GM23338 (cell line): ENCODE measurements around the gene MKNK1. TPM values are rescaled to one million over a fixed set of nuclear protein-coding genes. Genes with fewer than 3 reads are reported as not detected.

Experiments
- ATAC-seq: fragments of 200-7000 bp; cut with Tn5 transposase; 3 replicates; pipeline ENCODE4 v1.9.1; 2020
- DNase-seq: peaks from one replicate; pipeline ENCODE4 v3.0.0-alpha.2; 2015; ENCODE audit warnings: low spot score
- H2AFZ ChIP-seq: fragments of 200-600 bp; sonication (generic); 2 replicates; pipeline ENCODE4 v1.8.0; 2016; ENCODE audit warnings: antibody characterized with exemption, mild to moderate bottlenecking, moderate library complexity
- H3F3A ChIP-seq: fragments of 200-600 bp; sonication (generic); replicated peaks from 2 replicates; pipeline ENCODE4 v1.8.0; 2017; ENCODE audit warnings: antibody characterized with exemption, mixed run types, low read depth
- H3K27ac ChIP-seq: fragments of 200-600 bp; sonication (generic); 2 replicates; pipeline ENCODE4 v1.6.1; 2016; ENCODE audit warnings: low read depth
- H3K27me3 ChIP-seq: fragments of 200-600 bp; sonication (generic); 2 replicates; pipeline ENCODE4 v1.8.0; 2016; ENCODE audit warnings: mild to moderate bottlenecking, mixed run types, moderate library complexity; ENCODE audit not compliant: insufficient read depth
- H3K36me3 ChIP-seq: fragments of 200-600 bp; sonication (generic); 2 replicates; pipeline ENCODE4 v1.8.0; 2016; ENCODE audit warnings: mild to moderate bottlenecking; ENCODE audit not compliant: insufficient read depth
- H3K4me1 ChIP-seq: fragments of 200-600 bp; sonication (generic); 2 replicates; pipeline ENCODE4 v1.8.0; 2016; ENCODE audit warnings: mild to moderate bottlenecking, moderate library complexity; ENCODE audit not compliant: insufficient read depth
- H3K4me2 ChIP-seq: fragments of 200-600 bp; sonication (generic); 2 replicates; pipeline ENCODE4 v1.7.1; 2017; ENCODE audit warnings: mixed run types
- H3K4me3 ChIP-seq: fragments of 200-600 bp; sonication (generic); 2 replicates; pipeline ENCODE4 v1.6.1; 2016; ENCODE audit warnings: mixed run types
- H3K79me2 ChIP-seq: fragments of 200-600 bp; sonication (generic); replicated peaks from 2 replicates; pipeline ENCODE4 v1.8.0; 2017; ENCODE audit warnings: mild to moderate bottlenecking; ENCODE audit not compliant: insufficient read depth
- H3K9me2 ChIP-seq: fragments of 200-600 bp; sonication (generic); 2 replicates; pipeline ENCODE4 v1.8.0; 2017; ENCODE audit not compliant: insufficient read depth
- H4K20me1 ChIP-seq: fragments of 200-600 bp; sonication (generic); replicated peaks from 2 replicates; pipeline ENCODE4 v1.8.0; 2017; ENCODE audit warnings: mild to moderate bottlenecking; ENCODE audit not compliant: insufficient read depth
- H3K27ac Mint-ChIP-seq: 2 replicates; pipeline ENCODE4 v1.8.0; 2020; ENCODE audit warnings: inconsistent platforms, mild to moderate bottlenecking, moderate library complexity, mixed read lengths
- H3K27me3 Mint-ChIP-seq: 3 replicates; pipeline ENCODE4 v1.8.0; 2022; ENCODE audit warnings: low read depth, mild to moderate bottlenecking, moderate library complexity, mixed read lengths, inconsistent platforms; ENCODE audit not compliant: insufficient read depth, poor library complexity
- H3K36me3 Mint-ChIP-seq: 3 replicates; pipeline ENCODE4 v1.8.0; 2021; ENCODE audit warnings: low read depth, mild to moderate bottlenecking, inconsistent platforms, moderate library complexity, mixed read lengths
- H3K4me1 Mint-ChIP-seq: 3 replicates; pipeline ENCODE4 v1.8.0; 2020; ENCODE audit warnings: mild to moderate bottlenecking, inconsistent platforms, mixed read lengths
- H3K4me3 Mint-ChIP-seq: 3 replicates; pipeline ENCODE4 v1.8.0; 2021; ENCODE audit warnings: moderate library complexity, mild to moderate bottlenecking, inconsistent platforms, mixed read lengths
- H3K9me3 Mint-ChIP-seq: 3 replicates; pipeline ENCODE4 v1.8.0; 2020; ENCODE audit warnings: moderate library complexity, mild to moderate bottlenecking, inconsistent platforms, mixed read lengths
- CREB1 ChIP-seq: fragments of 250-450 bp; sonication (Bioruptor Pico); IDR thresholded peaks from 2 replicates; pipeline ENCODE4 v1.5.0; 2020; ENCODE audit warnings: low read depth, mild to moderate bottlenecking, moderate library complexity
- CTCF ChIP-seq, 2 experiments: fragments of 200-600 bp in 1 of 2; sonication (generic) in 1 of 2; conservative IDR thresholded peaks; 2 replicates each; pipeline versions ENCODE4 v1.5.1 to v1.6.1; 2016 to 2017; ENCODE audit warnings: antibody characterized with exemption in 2 of 2, low read depth in 2 of 2, mild to moderate bottlenecking in 2 of 2, moderate library complexity in 1 of 2
- EZH2 ChIP-seq: fragments of 200-600 bp; sonication (generic); IDR thresholded peaks from one replicate; pipeline ENCODE4 v1.8.0; 2017; ENCODE audit warnings: antibody characterized with exemption, mild to moderate bottlenecking, low read depth; ENCODE audit not compliant: unreplicated experiment
- EZH2phosphoT487 ChIP-seq: fragments of 200-600 bp; sonication (generic); IDR thresholded peaks from one replicate; pipeline ENCODE4 v1.8.1; 2018; ENCODE audit warnings: antibody characterized with exemption; ENCODE audit not compliant: unreplicated experiment
- JUNB ChIP-seq: IDR thresholded peaks from one replicate; pipeline ENCODE4 v1.6.1; 2016; ENCODE audit warnings: antibody characterized with exemption; ENCODE audit not compliant: unreplicated experiment
- NANOG ChIP-seq: IDR thresholded peaks from 2 replicates; pipeline ENCODE4 v1.6.1; 2016; ENCODE audit warnings: antibody characterized with exemption, borderline replicate concordance
- POLR2AphosphoS5 ChIP-seq: IDR thresholded peaks from 2 replicates; pipeline ENCODE4 v1.6.1; 2016; ENCODE audit warnings: antibody characterized with exemption, low read depth
- REST ChIP-seq: IDR thresholded peaks from one replicate; pipeline ENCODE4 v1.6.1; 2018; ENCODE audit warnings: antibody characterized with exemption; ENCODE audit not compliant: unreplicated experiment
- STAT1 ChIP-seq: IDR thresholded peaks from one replicate; pipeline ENCODE4 v1.6.1; 2016; ENCODE audit warnings: antibody characterized with exemption; ENCODE audit not compliant: unreplicated experiment
- ZNF114 ChIP-seq: fragments of 250-450 bp; sonication (Bioruptor Pico); IDR thresholded peaks from 2 replicates; pipeline ENCODE4 v1.5.0; 2020; ENCODE audit warnings: mild to moderate bottlenecking, moderate library complexity
- ZNF331 ChIP-seq: fragments of 250-450 bp; sonication (Bioruptor Pico); IDR thresholded peaks from 2 replicates; pipeline ENCODE4 v1.5.0; 2020; ENCODE audit warnings: low read depth, mild to moderate bottlenecking, moderate library complexity
- ZNF462 ChIP-seq: fragments of 250-450 bp; sonication (Bioruptor Pico); IDR thresholded peaks from 2 replicates; pipeline ENCODE4 v1.5.0; 2020; ENCODE audit warnings: mild to moderate bottlenecking, moderate library complexity
- polyA plus RNA-seq: library from polyadenylated mRNA; unstranded; fragments of >200 nt; fragmentation: Nextera tagmentation; extraction: Ambion mirVana; gene quantifications from 2 replicates; pipeline ENCODE4 v1.2.1, GENCODE V29; 2016
- total RNA-seq: library from RNA; depleted of rRNA; stranded (reverse); fragments of >200 nt; shearing (Covaris generic); gene quantifications from 2 replicates; pipeline ENCODE4 v1.2.3, GENCODE V29; 2014
- TF ChIP-seq, protein P1 (sequence below): IDR thresholded peaks from 2 replicates; pipeline ENCODE4 v1.6.1; 2016; ENCODE audit warnings: antibody characterized with exemption

The MKNK1 gene
- total and polyA plus RNA-seq, 2 experiments from 2014 or later, result 11.8 to 20.5 TPM

GRCh38 chr1:46544561-46545240 is 59.4 kb downstream of the MKNK1 start:
- Histone ChIP-seq H3K27ac (no peak overlapping the region), H3K79me2 (no peaks in the 10 kb centered on the region), H3K27me3 (peaks cover 77% of the 10 kb centered on the region), H3K9me2 (no peaks in the 10 kb centered on the region), H2AFZ (peak overlapping the region; percentile 99), H3F3A (no peaks in the 10 kb centered on the region), H4K20me1 (no peaks in the 10 kb centered on the region; the same call in 1 of the 2 replicates), H3K36me3 (no peaks in the 10 kb centered on the region), H3K4me3 (peak overlapping the region; percentile 74), H3K4me2 (peak overlapping the region; percentile 94), H3K4me1 (peaks cover 22% of the 10 kb centered on the region)
- ATAC-seq, result peak; percentile 45
- Mint-ChIP-seq H3K4me3 (peak overlapping the region; percentile 80), H3K27ac (no peak overlapping the region), H3K36me3 (no peaks in the 10 kb centered on the region; the same call in 2 of the 3 replicates), H3K9me3 (no peaks in the 10 kb centered on the region; the same call in 2 of the 3 replicates), H3K4me1 (peaks cover 25% of the 10 kb centered on the region), H3K27me3 (peaks cover 70% of the 10 kb centered on the region)
- TF ChIP-seq, protein P1, sequence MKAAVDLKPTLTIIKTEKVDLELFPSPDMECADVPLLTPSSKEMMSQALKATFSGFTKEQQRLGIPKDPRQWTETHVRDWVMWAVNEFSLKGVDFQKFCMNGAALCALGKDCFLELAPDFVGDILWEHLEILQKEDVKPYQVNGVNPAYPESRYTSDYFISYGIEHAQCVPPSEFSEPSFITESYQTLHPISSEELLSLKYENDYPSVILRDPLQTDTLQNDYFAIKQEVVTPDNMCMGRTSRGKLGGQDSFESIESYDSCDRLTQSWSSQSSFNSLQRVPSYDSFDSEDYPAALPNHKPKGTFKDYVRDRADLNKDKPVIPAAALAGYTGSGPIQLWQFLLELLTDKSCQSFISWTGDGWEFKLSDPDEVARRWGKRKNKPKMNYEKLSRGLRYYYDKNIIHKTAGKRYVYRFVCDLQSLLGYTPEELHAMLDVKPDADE, result no peak
- TF ChIP-seq ZNF331 (CRISPR knock-in tag), result no peak
- TF ChIP-seq CREB1 (CRISPR knock-in tag), result no peak
- TF ChIP-seq POLR2AphosphoS5, result no peak
- no peak for TF ChIP-seq JUNB
- TF ChIP-seq EZH2phosphoT487, result no peak
- no peak for TF ChIP-seq ZNF462 (CRISPR knock-in tag)
- peak; percentile 20 for TF ChIP-seq EZH2
- TF ChIP-seq CTCF (conservative IDR thresholded peaks at IDR 0.05; ENCODE audit: low read depth in 2 of 2), result peak in 1 of 2 experiments; percentile 33; a peak in 2 of 4 replicates
- no peak for TF ChIP-seq REST
- no peak for TF ChIP-seq STAT1
- no peak for TF ChIP-seq NANOG
- TF ChIP-seq ZNF114 (CRISPR knock-in tag), result no peak
- peak; percentile 56 for DNase-seq
